ENCODE results near the gene SMLR1. TPM values are rescaled to one million over a fixed set of nuclear protein-coding genes. Genes with fewer than 3 reads are reported as not detected.

The SMLR1 gene
- total and polyA plus RNA-seq, 10 of the 15 experiments (the other 5 are each of a cell fraction or from before 2014, with no cell fraction given), result 0.10 TPM; not detected in 9

- H3K9me3 ChIP-seq (replicated peaks; ENCODE audit: control insufficient read depth, insufficient read depth, low read length), result no peaks in the 10 kb centered on the region
- BruUV-seq (replicated peaks), result no TSS peak
- RAD21 ChIA-PET (ENCODE audit: unreplicated experiment), result no interaction called here
- H2AFZ ChIP-seq (ENCODE audit: control insufficient read depth, low read depth, low read length), result no peak overlapping the region
- POLR2A ChIA-PET, result no interaction called here
- CTCF ChIA-PET, result interaction anchor here (1.0 kb wide), 1 partner anchor 23 kb away, joined by 3 read pairs; no protein-coding TSS in a partner anchor
- no peak overlapping the region for H3K9ac ChIP-seq (ENCODE audit: control insufficient read depth, insufficient read depth, low read length)
- H3K27ac ChIP-seq (ENCODE audit: control insufficient read depth, insufficient read depth), result no peak overlapping the region
- no peaks in the 10 kb centered on the region for H3K27me3 ChIP-seq (replicated peaks in 1 of 2; ENCODE audit: control insufficient read depth in 2 of 2, insufficient read depth in 2 of 2, low read length in 1 of 2)
- SMC1A ChIA-PET (ENCODE audit: uncharacterized antibody, unreplicated experiment), result interaction anchor here (1.0 to 1.3 kb wide), 2 partner anchors 14 to 15 kb away, joined by 3 read pairs; no protein-coding TSS in a partner anchor
- H3K36me3 ChIP-seq (ENCODE audit: control insufficient read depth in 2 of 2, insufficient read depth in 2 of 2, low read length in 1 of 2), result peaks cover 0 to 4% of the 10 kb centered on the region in 2 experiments; a peak in 2 of 4 replicates
- ATAC-seq, result no peak
- WGBS (ENCODE audit: insufficient coverage, insufficient replicate concordance, low lambda C conversion rate, missing lambda C conversion rate), result 97% methylated on average over 4 of the region's 4 CpGs
- intact Hi-C loops (cut with micrococcal nuclease; ENCODE audit: unreplicated experiment), result no loop called here
- in situ Hi-C loops (cut with MboI), result no loop called here
- no peak overlapping the region for H3K4me2 ChIP-seq (ENCODE audit: control insufficient read depth, insufficient read depth)
- no peaks in the 10 kb centered on the region for H3K79me2 ChIP-seq (ENCODE audit: control insufficient read depth, insufficient read depth, low read length)
- no peaks in the 10 kb centered on the region for H4K20me1 ChIP-seq (ENCODE audit: control insufficient read depth, insufficient read depth)
- no peak for FAIRE-seq
- DNase-seq (ENCODE audit: low read depth, low spot score), result no peak
- H3K4me1 ChIP-seq (ENCODE audit: control insufficient read depth, insufficient read depth, low read length), result no peaks in the 10 kb centered on the region
- H3K4me3 ChIP-seq, result no peak overlapping the region
- no peak for TF ChIP-seq SRF (IDR thresholded peaks at IDR 0.05; ENCODE audit: low read depth in 2 of 2, low read length in 2 of 2)
- no peak for TF ChIP-seq RB1 (IDR thresholded peaks at IDR 0.05; ENCODE audit: borderline replicate concordance)
- TF ChIP-seq ZNF592 (IDR thresholded peaks at IDR 0.05), result no peak
- TF ChIP-seq ZBTB33 (IDR thresholded peaks at IDR 0.05), result no peak
- no peak for TF ChIP-seq MTA3 (IDR thresholded peaks at IDR 0.05; ENCODE audit: borderline replicate concordance, low read length)
- no peak for TF ChIP-seq RFX5 (IDR thresholded peaks at IDR 0.05; ENCODE audit: low read depth, low read length)
- TF ChIP-seq USF2 (IDR thresholded peaks at IDR 0.05; ENCODE audit: borderline replicate concordance, low read depth, low read length), result no peak
- TF ChIP-seq WRNIP1 (IDR thresholded peaks at IDR 0.05; ENCODE audit: borderline replicate concordance, low read depth, low read length), result no peak
- TF ChIP-seq SKIL (IDR thresholded peaks at IDR 0.05; ENCODE audit: low read depth, poor library complexity, severe bottlenecking), result no peak
- TF ChIP-seq ZBTB4 (CRISPR knock-in tag; IDR thresholded peaks at IDR 0.05), result no peak
These were observed 38.6 kb downstream of the SMLR1 start for GRCh38 chr6:130865793-130866192.

Data from GM12878 (cell line).